Esophagus muscularis mucosa (tissue), 4 donors: ENCODE data around the gene ATP5ME. TPM values are rescaled to one million over a fixed set of nuclear protein-coding genes. Genes with fewer than 3 reads are reported as not detected.
"Not testable (repeated sequence)": the region's sequence is repeated elsewhere in the genome, so short reads cannot be mapped to it uniquely, and the experiment has no call there.

ENCODE experiments used
- DNase-seq: peaks from one replicate; pipeline ENCODE4 v3.0.0-alpha.2; 2017; ENCODE audit errors: extremely low spot score
- H3K27ac ChIP-seq, 4 donors: fragments of 200-600 bp; sonication (generic); replicated peaks in 1 of 4; 1 replicate in 3 of 4; 2 replicates in 1 of 4; pipeline ENCODE4 v1.5.1; 2016 to 2019; ENCODE audit warnings: mild to moderate bottlenecking in 1 of 4
- H3K27me3 ChIP-seq, 4 donors: fragments of 200-600 bp; sonication (generic); one replicate each; pipeline versions ENCODE4 v1.5.1 to v1.6.0; 2016 to 2019
- H3K36me3 ChIP-seq, 4 donors: fragments of 200-600 bp; sonication (generic); one replicate each; pipeline ENCODE4 v1.5.1; 2016 to 2019
- H3K4me1 ChIP-seq, 4 donors: fragments of 200-600 bp; sonication (generic); one replicate each; pipeline ENCODE4 v1.5.1; 2016 to 2019
- H3K4me3 ChIP-seq, 4 donors: fragments of 200-600 bp; sonication (generic); 1 replicate in 2 of 4; 2 replicates in 2 of 4; pipeline ENCODE4 v1.5.1; 2016 to 2019; ENCODE audit warnings: mild to moderate bottlenecking in 4 of 4, moderate library complexity in 1 of 4
- H3K9me3 ChIP-seq, 4 donors: fragments of 200-600 bp; sonication (generic); 1 replicate in 3 of 4; 2 replicates in 1 of 4; pipeline ENCODE4 v1.5.1; 2016 to 2019
- EP300 ChIP-seq: sonication (generic); formaldehyde crosslinking; IDR thresholded peaks from one replicate; pipeline ENCODE4 v1.6.1; 2017; ENCODE audit warnings: antibody characterized with exemption
- POLR2A ChIP-seq: fragments of 450-650 bp; IDR thresholded peaks from one replicate; pipeline ENCODE4 v1.6.1; 2017; ENCODE audit warnings: antibody characterized with exemption, moderate library complexity, mild to moderate bottlenecking, low read depth
- POLR2AphosphoS5 ChIP-seq, 2 donors: sonication (generic); formaldehyde crosslinking; IDR thresholded peaks; one replicate each; pipeline ENCODE4 v1.6.1; 2017; ENCODE audit warnings: antibody characterized with exemption in 2 of 2
- WGBS: methylation state at CpG from one replicate; pipeline ENCODE4 v1.1.5; 2018; 5-methylcytosine and 5-hydroxymethylcytosine counted together
- intact Hi-C: fragments of 100-400 bp; cut with DNase I; formaldehyde crosslinking; loops from one replicate; pipeline ENCODE4 v1.15.1; 2023
- total RNA-seq, 4 donors: library from RNA; depleted of rRNA; stranded (reverse); fragments of >200 nt; gene quantifications; one replicate each; pipeline versions ENCODE4 v1.1.0 to v1.2.1, GENCODE V29; 2016
- TF ChIP-seq, protein P1 (sequence below), 3 experiments: fragments of 200-600 bp in 2 of 3; fragments of 450-650 bp in 1 of 3; sonication (generic) in 2 of 3; IDR thresholded peaks; one replicate each; pipeline ENCODE4 v1.5.1; 2017 to 2019; ENCODE audit warnings: antibody characterized with exemption in 3 of 3, mild to moderate bottlenecking in 2 of 3, moderate library complexity in 1 of 3

Gene ATP5ME
- total RNA-seq, 4 donors from 2014 or later = 111 to 224 (median 154) TPM

DNA sequence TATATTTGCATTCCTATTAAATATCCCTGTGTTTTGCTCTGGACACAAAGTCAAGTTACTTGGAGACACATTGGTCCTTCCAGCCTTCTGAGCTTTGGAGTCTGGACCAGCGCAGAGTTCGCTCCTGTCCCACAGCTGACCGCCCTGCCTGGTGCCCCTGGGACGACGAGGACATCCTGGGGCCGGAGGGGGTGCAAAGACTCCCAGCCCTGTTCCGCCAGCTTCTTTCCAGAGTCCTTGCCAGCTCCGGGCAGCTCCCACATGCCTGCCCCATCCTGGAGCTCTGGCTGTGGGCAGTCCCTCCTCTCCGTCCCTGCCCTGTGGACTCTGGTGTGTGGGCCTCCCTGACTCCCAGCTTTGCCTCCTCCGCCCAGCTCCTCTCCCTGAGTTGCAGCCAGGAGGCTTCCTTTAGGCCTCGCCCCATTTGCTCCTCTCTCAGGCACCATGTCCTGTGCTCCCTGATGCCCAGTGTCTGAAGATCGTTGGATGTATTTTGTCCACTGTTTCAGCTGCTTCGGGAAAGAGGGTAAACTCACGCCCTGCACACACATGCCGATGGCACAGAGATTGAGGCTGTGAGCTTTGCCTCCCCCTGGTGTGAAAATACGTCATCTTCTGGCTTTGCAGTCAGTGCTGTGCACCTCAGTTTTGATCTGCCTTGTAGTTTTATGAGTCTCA lies 26.6 kb upstream of the ATP5ME start:
- intact Hi-C loops = no loop called here
- Histone ChIP-seq H3K27ac (no peak overlapping the region), H3K9me3 (no peaks in the 10 kb centered on the region), H3K36me3 (no peaks in the 10 kb centered on the region), H3K4me1 (peaks cover 3 to 10% (median 7%) of the 10 kb centered on the region in 4 donors), H3K27me3 (peaks cover 0 to under 1% (median 0%) of the 10 kb centered on the region in 4 donors), H3K4me3 (no peak overlapping the region)
- no peak for DNase-seq
- TF ChIP-seq, protein P1, sequence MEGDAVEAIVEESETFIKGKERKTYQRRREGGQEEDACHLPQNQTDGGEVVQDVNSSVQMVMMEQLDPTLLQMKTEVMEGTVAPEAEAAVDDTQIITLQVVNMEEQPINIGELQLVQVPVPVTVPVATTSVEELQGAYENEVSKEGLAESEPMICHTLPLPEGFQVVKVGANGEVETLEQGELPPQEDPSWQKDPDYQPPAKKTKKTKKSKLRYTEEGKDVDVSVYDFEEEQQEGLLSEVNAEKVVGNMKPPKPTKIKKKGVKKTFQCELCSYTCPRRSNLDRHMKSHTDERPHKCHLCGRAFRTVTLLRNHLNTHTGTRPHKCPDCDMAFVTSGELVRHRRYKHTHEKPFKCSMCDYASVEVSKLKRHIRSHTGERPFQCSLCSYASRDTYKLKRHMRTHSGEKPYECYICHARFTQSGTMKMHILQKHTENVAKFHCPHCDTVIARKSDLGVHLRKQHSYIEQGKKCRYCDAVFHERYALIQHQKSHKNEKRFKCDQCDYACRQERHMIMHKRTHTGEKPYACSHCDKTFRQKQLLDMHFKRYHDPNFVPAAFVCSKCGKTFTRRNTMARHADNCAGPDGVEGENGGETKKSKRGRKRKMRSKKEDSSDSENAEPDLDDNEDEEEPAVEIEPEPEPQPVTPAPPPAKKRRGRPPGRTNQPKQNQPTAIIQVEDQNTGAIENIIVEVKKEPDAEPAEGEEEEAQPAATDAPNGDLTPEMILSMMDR (IDR thresholded peaks at IDR 0.05) = no peak
- no peak for TF ChIP-seq EP300
- TF ChIP-seq POLR2A = no peak
- TF ChIP-seq POLR2AphosphoS5 (IDR thresholded peaks at IDR 0.05) = no peak
- 74% methylated on average over 16 of the region's 16 CpGs for WGBS

DNA sequence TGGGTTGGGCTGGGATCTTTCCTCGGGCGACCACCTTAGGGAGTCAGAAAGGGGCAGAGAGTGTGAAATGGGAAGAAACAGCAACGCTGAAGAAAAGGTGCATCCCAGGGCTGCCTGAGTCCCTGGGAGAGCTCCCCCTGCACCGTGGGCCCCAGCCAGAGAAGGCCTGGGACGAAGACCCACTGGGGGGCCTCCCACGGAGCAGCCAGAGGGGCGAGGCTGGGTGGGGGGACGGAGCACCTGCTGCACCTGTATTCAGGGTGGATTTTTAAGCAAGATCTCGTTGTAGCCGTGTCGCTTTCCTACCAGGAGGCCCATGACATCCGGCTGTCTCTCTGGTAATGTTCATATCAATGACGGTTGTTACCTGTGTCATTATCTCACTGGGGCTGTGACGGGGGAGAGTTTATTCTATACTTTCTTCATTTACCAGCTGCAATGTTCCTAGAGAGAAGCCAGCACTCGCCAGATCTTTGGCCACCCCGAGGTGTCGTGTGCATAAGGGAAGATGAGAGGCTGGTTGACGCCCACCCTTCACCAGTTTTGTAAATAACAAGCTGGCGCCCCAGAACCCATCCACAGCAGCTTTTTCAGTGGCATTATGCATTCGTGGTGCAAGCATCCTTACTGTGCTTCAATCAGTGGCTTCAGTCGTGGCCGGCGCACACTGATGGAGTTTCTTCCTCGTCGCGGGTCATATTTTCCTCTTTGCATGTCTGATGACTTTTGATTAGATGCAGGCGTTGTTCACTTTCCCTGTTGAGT lies 25.9 kb upstream of the ATP5ME start:
- no peak for DNase-seq
- Histone ChIP-seq H3K4me1 (peaks cover under 1 to 7% (median 3%) of the 10 kb centered on the region in 4 donors), H3K27ac (no peak overlapping the region), H3K36me3 (no peaks in the 10 kb centered on the region), H3K9me3 (no peaks in the 10 kb centered on the region), H3K4me3 (no peak overlapping the region), H3K27me3 (peaks cover 0 to 6% (median 0%) of the 10 kb centered on the region in 4 donors)
- intact Hi-C loops = no loop called here
- WGBS = 83% methylated on average over 26 of the region's 27 CpGs
- TF ChIP-seq POLR2A = no peak
- TF ChIP-seq, protein P1 (IDR thresholded peaks at IDR 0.05) = no peak
- TF ChIP-seq EP300 = no peak
- TF ChIP-seq POLR2AphosphoS5 (IDR thresholded peaks at IDR 0.05) = no peak

DNA sequence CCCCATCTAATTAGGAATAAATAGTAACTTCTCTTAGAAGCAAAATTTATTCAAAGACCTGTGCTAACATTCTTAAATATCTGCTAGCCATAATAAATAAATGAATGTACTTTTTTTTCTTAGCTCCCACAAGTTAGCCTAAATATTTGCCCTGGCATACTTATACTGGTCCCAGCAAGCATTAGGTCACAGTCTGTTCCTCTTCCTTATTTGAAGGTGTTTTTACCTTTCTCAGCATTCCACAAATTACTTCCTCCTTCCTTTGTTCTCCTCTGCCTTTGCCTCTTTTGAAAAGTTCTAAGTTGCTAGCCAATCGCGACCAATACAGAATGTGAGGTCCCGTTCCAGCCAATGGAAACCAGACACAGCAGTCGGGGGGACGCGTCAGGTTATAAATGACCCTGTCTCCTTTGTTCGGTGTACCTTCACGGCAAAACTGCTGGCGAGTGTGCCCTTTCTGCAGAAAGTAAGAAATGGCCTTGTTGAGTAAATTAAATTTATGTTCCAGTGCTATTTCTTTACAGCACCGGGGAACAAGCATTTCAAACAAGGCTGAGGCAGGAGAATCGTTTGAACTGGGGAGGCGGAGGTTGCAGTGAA lies 20.4 kb upstream of the ATP5ME start:
- H3K27me3 ChIP-seq = peaks cover 0 to 22% (median 0%) of the 10 kb centered on the region in 4 donors
- DNase-seq, H3K27ac ChIP-seq, H3K4me1 ChIP-seq, H3K9me3 ChIP-seq, H3K4me3 ChIP-seq, H3K36me3 ChIP-seq, intact Hi-C loops: not testable (repeated sequence)
- WGBS = 89% methylated on average over 12 of the region's 12 CpGs

DNA sequence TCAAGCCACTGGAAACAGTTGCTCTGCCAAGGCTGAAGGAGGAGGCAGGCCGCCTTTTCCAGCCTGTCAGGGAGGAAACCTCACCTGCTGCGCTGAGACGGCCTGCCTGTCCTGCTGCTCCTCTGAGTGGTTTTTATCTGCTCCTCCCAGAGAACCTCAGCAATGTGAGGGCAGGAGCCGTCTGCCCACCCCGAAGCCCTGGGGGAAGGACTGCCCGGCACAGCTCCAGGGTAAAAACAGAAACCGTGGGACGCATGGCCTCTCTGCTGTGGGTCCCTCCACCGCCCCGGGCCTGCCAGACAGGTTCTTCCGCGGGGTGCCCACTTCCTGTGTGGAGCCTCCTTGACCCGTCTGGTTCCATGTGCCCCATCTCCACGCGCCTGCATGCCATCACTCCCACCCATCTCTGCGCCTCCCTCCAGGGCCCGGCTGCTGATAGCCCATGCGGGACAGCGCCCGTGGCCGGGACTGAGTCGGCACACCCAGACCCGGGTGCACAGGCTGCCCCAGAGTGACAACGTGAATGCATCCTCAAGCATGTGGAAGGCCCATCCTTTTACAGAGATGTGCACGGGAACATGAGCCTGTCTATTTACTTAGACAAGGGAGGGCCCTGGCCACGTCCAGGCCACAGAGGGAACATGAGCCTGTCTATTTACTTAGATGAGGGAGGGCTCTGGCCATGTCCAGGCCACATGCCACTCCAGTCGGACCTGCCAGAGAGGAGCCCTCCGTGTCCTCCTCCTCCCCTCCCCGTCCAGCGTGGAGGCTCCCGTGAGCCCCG lies 18.9 kb upstream of the ATP5ME start:
- 83% methylated on average over 22 of the region's 32 CpGs for WGBS
- intact Hi-C loops = no loop called here
- Histone ChIP-seq H3K4me3 (no peak overlapping the region), H3K9me3 (no peaks in the 10 kb centered on the region), H3K4me1 (peaks cover 18 to 22% (median 20%) of the 10 kb centered on the region in 4 donors), H3K27me3 (peaks cover 0 to 33% (median 0%) of the 10 kb centered on the region in 4 donors), H3K36me3 (no peaks in the 10 kb centered on the region), H3K27ac (no peak overlapping the region)
- no peak for DNase-seq
- TF ChIP-seq, protein P1 (IDR thresholded peaks at IDR 0.05) = no peak
- TF ChIP-seq POLR2AphosphoS5 (IDR thresholded peaks at IDR 0.05) (no peak), EP300 (no peak), POLR2A (no peak)
